HUES48 (cell line): ENCODE measurements around the gene ITPK1.

ENCODE experiments used
- H3K27ac ChIP-seq: one replicate; pipeline ENCODE4 v1.7.0; 2013; ENCODE audit warnings: low read depth, low read length, inconsistent platforms
- H3K27me3 ChIP-seq: 2 replicates; pipeline ENCODE4 v1.6.1; 2013; ENCODE audit warnings: mild to moderate bottlenecking, low read length; ENCODE audit not compliant: control insufficient read depth, insufficient read depth
- H3K36me3 ChIP-seq: 2 replicates; pipeline ENCODE4 v1.6.1; 2013; ENCODE audit warnings: low read length; ENCODE audit not compliant: control insufficient read depth, insufficient read depth
- H3K4me1 ChIP-seq: 2 replicates; pipeline ENCODE4 v1.6.1; 2013; ENCODE audit warnings: mild to moderate bottlenecking, low read length; ENCODE audit not compliant: control insufficient read depth, insufficient read depth
- H3K4me3 ChIP-seq: 2 replicates; pipeline ENCODE4 v1.5.1; 2013; ENCODE audit warnings: mild to moderate bottlenecking, low read depth, low read length
- H3K9ac ChIP-seq: 2 replicates; pipeline ENCODE4 v1.6.1; 2013; ENCODE audit warnings: mild to moderate bottlenecking, low read depth, low read length, moderate library complexity
- H3K9me3 ChIP-seq: 2 replicates; pipeline ENCODE4 v1.6.1; 2013; ENCODE audit warnings: low read length; ENCODE audit not compliant: control insufficient read depth, insufficient read depth

Gene ITPK1

DNA sequence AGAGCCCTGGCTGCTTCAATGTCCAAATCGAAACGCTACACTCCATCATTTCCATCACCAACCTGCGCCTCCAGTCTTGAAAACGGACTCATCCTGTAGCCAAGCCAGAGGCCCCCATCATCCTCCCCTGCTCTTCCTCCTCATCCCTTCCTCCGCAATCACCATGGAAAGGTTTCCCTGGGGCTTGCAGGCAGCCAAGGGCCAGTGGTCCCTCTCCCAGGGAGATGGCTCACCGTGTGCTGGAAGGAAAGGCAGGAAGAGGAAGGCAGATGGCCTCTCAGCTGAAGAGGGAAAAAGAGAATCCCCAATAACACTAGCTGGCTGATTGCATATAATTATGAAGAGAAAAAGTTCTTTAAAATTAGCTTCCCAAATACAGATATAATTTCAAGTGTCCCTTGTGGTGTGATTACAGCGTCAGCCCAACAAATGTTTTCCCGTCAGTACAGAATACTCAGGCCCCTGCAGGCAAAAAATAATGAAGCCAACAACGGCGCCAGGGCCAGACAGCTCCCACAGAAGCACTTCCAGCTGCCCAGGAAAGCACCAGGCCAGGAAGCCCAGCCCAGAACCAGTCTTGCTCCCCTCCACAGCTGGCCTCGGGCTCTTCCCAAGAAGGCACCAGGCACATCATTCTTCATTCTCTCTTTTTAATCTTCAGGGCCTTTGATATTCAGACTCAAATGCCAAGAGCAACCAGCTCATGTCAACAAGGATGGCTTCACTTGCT is 24.7 kb downstream of the ITPK1 start:
- Histone ChIP-seq H3K27ac (no peak overlapping the region), H3K9me3 (no peaks in the 10 kb centered on the region), H3K27me3 (no peaks in the 10 kb centered on the region), H3K9ac (no peak overlapping the region), H3K4me3 (no peak overlapping the region), H3K36me3 (no peaks in the 10 kb centered on the region), H3K4me1 (peaks cover 10% of the 10 kb centered on the region)

DNA sequence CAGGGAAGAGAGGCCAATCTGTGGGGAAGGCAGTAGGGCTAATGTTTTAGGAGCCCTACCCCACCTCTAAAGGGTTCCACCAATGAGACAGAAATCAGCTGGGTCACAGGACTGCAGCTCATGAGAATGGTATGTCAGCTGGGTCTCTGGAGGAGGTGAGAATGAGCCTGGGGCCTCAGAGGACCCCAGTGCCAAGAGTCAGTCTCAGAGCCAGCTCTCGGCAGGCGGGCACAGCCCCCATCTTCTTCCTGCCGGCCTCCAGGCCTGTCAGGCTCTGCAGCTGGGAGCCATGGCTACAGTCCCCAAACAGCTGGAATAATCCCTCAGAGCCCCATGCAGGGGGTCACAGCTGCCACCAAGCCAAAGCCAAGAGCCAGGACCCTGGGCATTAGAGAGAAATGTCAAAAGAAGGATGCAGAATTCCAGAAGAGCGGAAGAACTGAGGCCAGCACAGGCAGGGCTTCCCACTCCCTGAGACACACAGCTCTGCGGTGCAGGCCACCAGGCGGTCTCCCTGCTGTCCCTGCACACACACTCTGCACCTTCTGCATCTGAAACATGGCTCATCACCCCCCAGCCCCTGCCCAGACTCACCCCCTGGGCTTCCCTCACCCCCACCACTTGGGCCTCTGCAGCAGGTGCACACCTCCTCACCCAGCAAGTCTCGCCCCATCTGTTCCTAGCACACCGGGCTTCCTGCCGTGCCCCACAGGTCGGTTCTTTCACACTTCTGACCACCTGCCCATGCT is 26.0 kb downstream of the ITPK1 start:
- Histone ChIP-seq H3K4me1 (peaks cover 15% of the 10 kb centered on the region), H3K27ac (no peak overlapping the region), H3K9ac (no peak overlapping the region), H3K27me3 (no peaks in the 10 kb centered on the region), H3K9me3 (no peaks in the 10 kb centered on the region), H3K4me3 (no peak overlapping the region), H3K36me3 (no peaks in the 10 kb centered on the region)

DNA sequence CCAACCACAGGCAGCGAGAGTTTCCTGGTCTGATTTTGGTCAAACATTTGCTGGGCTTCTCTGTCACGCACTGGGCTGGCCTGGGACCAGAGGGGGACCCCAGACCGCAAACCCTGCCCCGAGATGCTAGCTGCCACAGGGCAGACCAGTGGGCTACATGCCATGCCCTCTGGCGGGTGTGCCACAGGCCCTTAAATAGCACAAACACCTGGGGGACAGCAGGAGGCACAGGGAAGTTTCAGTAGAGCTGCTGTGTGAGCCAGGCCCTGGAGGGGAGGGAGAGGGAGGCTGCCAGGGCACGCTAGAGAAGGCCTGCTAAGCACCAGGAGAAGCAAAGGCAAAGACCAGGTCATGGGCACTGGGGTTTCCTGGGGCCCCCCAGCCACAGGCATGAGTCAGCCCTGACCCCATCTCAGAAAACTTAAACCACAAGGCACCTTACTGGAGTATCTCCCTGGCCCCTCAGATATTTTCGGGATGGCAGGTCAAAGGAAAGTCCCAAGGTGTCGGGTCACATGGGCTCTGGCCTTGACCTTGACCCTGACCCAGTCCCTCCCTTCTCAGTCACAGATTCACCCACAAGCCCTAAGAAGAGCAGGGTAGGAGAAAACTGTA is 29.2 kb downstream of the ITPK1 start:
- peak overlapping the region; percentile 26; the same call in 1 of the 2 replicates for H3K9ac ChIP-seq

DNA sequence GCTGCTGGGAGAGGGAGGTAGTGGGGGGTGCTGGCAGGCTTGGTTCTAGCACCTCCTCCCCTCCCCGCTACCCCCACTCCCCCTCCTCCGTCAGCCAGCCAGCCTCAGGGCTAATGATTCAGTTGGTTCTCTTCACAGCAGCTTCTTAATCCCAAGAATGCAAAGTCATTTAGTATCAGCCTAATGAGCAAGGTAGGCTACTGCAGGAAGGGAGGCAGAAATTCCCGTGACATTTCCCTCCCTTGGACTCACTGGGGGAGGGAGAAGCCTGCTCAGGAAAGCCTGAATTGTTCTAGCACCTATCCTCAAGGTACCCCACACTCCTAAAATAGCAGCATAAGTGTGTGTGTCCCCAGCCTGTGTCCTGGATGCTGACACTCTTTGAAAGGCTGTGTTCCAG is 29.8 kb downstream of the ITPK1 start:
- Histone ChIP-seq H3K27me3 (no peaks in the 10 kb centered on the region), H3K4me3 (no peak overlapping the region), H3K9me3 (no peaks in the 10 kb centered on the region), H3K27ac (peak overlapping the region; percentile 82), H3K4me1 (peaks cover 15% of the 10 kb centered on the region), H3K9ac (peak overlapping the region; percentile 26; the same call in 1 of the 2 replicates), H3K36me3 (no peaks in the 10 kb centered on the region)

More for the DNA sequence above, 29.2 kb downstream of the ITPK1 start:
- H3K27me3 ChIP-seq, result no peaks in the 10 kb centered on the region
- H3K27ac ChIP-seq, result peak overlapping the region; percentile 82
- H3K36me3 ChIP-seq, result no peaks in the 10 kb centered on the region
- no peak overlapping the region for H3K4me3 ChIP-seq
- peaks cover 15% of the 10 kb centered on the region for H3K4me1 ChIP-seq
- no peaks in the 10 kb centered on the region for H3K9me3 ChIP-seq

DNA sequence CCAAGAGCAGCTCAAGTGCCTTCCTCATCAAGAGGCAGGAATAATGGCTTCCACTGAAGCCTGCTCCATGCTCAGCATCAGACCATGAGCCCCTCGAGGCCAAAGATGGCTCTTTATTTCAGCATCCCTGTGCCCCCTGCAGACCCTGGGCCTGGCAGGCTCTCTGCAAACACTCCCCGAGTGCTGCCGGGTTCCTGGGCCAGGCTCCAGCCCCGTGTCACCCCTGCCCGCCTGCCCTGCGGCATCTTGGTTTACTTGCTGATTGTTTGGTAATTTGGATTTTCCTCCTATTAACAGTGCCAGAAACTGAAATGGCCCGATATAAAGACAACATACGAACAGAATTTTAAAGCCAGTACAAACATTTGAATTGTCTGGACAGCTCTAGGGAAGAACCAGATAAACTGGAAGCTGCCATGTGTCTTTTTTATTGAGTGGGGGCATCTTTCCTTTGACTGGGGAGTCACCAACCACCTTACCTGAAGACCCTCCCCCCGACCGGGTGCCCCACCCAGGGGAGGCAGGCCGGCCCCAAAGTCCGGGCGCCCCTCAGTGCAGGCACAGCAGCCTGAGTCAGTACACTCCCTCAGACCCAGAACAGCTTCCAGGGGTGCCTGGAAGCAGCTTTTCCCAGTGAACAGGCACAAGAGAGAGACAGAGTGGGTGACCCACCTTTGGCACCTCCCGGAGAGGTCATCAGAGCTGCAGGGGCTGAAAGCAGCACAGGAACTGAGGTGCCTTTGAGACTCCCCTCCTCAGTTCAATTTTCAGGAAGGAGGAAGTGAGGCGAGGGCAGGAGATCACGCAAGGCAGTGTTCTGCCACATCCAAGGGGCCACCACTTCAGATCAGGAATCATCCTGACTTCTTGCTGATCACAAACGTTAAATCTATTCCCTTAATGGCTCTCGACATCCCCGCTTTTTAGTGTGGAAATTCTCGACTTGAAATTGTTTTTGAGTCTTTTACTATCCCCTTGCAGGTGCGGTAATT is 30.6 kb downstream of the ITPK1 start:
- no peaks in the 10 kb centered on the region for H3K9me3 ChIP-seq
- peaks cover 15% of the 10 kb centered on the region for H3K4me1 ChIP-seq
- no peaks in the 10 kb centered on the region for H3K36me3 ChIP-seq
- no peaks in the 10 kb centered on the region for H3K27me3 ChIP-seq
- no peak overlapping the region for H3K9ac ChIP-seq
- no peak overlapping the region for H3K4me3 ChIP-seq
- peak overlapping the region; percentile 82 for H3K27ac ChIP-seq

DNA sequence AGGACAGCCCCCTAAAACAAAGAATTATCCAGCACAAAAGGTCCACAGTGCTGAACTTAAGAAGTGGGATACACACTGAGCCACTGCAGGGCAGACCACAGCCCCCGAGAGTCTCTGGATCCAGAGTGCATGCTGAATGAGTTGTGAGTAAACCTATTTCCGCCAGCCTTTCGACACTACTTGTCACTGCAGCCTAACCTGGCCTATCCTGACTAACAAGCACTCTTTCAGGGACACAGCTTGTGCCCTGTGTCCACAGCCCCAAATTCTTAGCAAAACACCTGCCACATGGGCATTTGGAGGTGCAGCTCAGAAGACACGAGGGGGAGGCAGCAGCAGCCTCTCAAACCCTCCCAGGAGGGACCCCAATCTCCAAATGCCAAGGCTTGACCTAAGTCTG is 31.3 kb downstream of the ITPK1 start:
- Histone ChIP-seq H3K9me3 (no peaks in the 10 kb centered on the region), H3K27ac (no peak overlapping the region), H3K9ac (no peak overlapping the region), H3K4me3 (no peak overlapping the region), H3K4me1 (peaks cover 15% of the 10 kb centered on the region), H3K27me3 (no peaks in the 10 kb centered on the region), H3K36me3 (no peaks in the 10 kb centered on the region)

DNA sequence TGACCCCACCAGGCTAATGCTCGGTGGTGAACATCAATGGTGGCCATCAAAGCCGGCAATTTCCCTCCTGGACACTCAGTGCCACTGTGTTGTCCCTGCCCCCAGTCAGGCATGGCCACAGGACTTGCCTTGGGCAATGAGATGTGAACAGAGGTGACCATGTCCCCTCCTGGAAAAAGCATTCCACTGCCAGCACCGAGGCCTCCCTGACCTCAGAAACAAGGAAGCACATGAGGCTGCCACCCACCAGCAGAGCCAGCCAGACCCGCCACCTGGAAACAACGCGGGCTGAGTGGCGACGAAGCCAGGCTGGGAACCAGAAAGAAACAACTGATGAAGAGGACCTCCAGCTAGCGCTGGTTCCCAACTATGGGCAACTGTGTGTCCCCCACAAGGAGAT is 31.8 kb downstream of the ITPK1 start:
- no peak overlapping the region for H3K9ac ChIP-seq
- no peak overlapping the region for H3K27ac ChIP-seq
- no peaks in the 10 kb centered on the region for H3K27me3 ChIP-seq
- no peak overlapping the region for H3K4me3 ChIP-seq
- no peaks in the 10 kb centered on the region for H3K36me3 ChIP-seq
- H3K4me1 ChIP-seq, result peaks cover 15% of the 10 kb centered on the region
- no peaks in the 10 kb centered on the region for H3K9me3 ChIP-seq

DNA sequence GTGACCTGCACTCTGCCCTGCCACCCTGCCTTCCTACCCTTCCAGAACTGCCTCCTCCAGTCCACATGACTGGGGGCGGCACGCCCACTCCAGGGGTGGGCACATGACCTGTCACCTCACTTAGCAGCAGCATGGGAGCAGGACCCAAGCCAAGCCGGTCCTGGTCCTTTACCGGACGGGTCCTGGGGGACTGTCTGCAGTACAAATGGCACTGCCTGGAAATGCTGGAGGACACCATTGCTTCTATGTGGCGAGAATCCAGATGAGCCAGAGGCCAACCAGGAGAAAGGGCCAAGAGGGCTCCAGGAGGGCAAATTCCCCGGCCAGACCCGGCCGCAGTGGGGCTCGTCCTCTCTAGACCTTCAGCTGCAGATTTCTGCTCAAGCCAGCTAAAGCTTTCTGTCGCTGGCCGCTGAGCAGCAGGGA is 33.1 kb downstream of the ITPK1 start:
- Histone ChIP-seq H3K4me1 (peaks cover 15% of the 10 kb centered on the region), H3K4me3 (no peak overlapping the region), H3K36me3 (no peaks in the 10 kb centered on the region), H3K9me3 (no peaks in the 10 kb centered on the region), H3K27ac (no peak overlapping the region), H3K9ac (no peak overlapping the region), H3K27me3 (no peaks in the 10 kb centered on the region)

DNA sequence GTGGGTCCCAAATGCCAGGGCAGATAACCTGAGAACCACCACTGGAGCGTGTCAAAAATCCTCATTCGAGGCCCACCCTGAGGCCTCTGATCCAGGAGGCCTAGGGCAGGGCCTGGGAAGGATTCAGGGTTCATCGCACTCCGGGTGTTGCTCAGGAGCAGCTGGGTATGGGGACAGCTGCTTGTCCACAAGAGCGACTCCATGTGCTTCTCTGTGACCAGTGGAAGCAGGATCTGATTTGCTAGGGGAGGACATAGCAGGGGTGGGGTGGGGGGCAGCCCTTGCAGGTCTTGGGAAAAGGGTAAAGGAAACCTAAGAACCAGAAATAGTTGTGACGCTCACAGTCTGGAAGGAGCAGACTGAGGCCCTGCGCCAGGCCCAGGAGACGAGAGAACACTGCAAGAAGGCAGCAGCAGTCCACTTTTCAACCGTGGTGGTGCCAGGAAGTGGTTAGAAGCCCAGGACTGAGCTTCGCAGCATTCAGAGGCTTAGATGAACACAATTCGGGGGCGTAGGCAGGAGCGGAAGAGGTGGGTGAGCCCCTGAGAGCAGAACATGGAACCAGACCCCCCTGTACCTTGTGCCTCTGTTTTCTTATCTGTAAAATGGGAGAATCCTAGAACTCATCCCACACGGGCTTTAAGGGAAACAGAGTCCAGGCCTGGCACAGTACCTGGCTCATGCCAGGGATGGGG is 33.7 kb downstream of the ITPK1 start:
- Histone ChIP-seq H3K36me3 (no peaks in the 10 kb centered on the region), H3K27me3 (no peaks in the 10 kb centered on the region), H3K27ac (no peak overlapping the region), H3K4me1 (peaks cover 15% of the 10 kb centered on the region), H3K9ac (no peak overlapping the region), H3K9me3 (no peaks in the 10 kb centered on the region), H3K4me3 (no peak overlapping the region)

DNA sequence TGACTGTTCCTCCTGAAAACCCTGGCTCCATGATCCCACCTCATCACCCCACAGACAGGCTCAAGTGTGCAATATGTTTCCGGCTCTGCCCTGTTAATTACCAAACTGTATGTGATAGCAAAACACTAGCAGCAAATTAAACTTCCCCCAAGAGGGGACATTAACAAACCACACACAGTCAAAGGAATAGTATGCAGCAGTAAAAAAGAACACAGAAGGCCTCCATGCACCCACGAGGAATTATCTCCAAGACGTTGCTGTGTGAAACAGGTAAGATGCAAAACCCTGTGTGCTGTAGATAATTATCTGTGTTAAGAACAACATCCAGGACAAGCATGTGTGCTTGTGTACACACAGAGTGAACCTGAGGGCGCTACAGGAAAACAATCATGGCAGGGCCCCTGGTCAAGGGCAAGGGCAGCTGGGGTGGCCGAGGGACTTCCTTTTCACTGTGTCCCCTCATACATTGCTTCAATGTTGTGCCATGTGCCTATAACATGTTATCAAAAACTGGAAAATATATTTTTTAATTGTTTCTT is 35.8 kb downstream of the ITPK1 start:
- Histone ChIP-seq H3K9me3 (no peaks in the 10 kb centered on the region), H3K4me1 (no peaks in the 10 kb centered on the region), H3K9ac (no peak overlapping the region), H3K36me3 (no peaks in the 10 kb centered on the region), H3K27me3 (no peaks in the 10 kb centered on the region), H3K4me3 (no peak overlapping the region), H3K27ac (no peak overlapping the region)
